Measurements from ENCODE around the gene CSTF2T.

Gene CSTF2T, protein sequence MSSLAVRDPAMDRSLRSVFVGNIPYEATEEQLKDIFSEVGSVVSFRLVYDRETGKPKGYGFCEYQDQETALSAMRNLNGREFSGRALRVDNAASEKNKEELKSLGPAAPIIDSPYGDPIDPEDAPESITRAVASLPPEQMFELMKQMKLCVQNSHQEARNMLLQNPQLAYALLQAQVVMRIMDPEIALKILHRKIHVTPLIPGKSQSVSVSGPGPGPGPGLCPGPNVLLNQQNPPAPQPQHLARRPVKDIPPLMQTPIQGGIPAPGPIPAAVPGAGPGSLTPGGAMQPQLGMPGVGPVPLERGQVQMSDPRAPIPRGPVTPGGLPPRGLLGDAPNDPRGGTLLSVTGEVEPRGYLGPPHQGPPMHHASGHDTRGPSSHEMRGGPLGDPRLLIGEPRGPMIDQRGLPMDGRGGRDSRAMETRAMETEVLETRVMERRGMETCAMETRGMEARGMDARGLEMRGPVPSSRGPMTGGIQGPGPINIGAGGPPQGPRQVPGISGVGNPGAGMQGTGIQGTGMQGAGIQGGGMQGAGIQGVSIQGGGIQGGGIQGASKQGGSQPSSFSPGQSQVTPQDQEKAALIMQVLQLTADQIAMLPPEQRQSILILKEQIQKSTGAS

GRCh38 chr10:51699475-51700227 is at the start of gene CSTF2T:
CSTF2T (minus strand) TSS chr10:51699595; CDS start chr10:51699549, 46 bp downstream.
- DNase-seq (ENCODE audit: low read depth in 2 of 2, low spot score in 1 of 2) = peak; percentile 87 to 90

DNA sequence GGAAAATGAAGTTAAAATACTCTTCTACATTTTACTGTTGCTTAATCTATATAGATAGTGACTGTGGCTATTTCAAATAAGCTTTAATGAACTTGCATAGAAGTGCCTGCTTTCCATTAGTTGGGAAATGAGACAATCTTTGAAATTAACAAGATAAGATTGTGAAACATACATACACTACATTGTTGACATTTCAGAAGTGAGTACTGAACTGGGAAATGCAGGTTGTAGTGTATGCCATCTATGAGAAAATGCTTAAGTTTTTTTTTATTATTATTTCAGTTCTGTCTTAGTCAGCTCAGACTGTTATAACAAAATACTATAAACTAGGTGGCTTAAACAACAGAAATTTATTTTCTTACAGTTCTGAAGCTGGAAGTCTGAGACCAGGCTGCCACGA is 49.6 kb upstream of the CSTF2T start:
- DNase-seq (ENCODE audit: low read depth in 2 of 2, low spot score in 1 of 2) = no peak

GRCh38 chr10:51747216-51747615 is 47.8 kb upstream of the CSTF2T start:
- no peak for DNase-seq (ENCODE audit: low read depth in 2 of 2, low spot score in 1 of 2)

DNA sequence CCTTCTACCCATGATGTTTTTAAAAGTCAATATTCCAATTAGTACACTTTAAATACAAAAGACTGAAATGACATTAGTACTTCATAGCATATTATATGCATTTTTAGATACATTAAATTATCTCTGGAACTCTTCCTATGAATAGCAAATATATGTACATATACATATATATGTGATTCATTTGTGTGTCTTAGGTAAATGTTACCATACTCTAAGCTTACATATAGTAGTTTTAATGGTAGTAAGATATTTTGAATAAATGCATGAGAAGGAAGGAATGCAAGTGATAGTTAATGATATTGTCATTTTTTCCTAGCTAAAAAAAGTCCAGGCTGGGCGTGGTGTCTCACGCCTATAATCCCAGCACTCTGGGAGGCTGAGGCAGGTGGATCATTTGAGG is 46.0 kb upstream of the CSTF2T start:
- no peak for DNase-seq (ENCODE audit: low read depth in 2 of 2, low spot score in 1 of 2)

GRCh38 chr10:51744235-51745000 is 45.0 kb upstream of the CSTF2T start:
- no peak for DNase-seq (ENCODE audit: low read depth in 2 of 2, low spot score in 1 of 2)

GRCh38 chr10:51743146-51743545 is 43.8 kb upstream of the CSTF2T start:
- DNase-seq (ENCODE audit: low read depth in 2 of 2, low spot score in 1 of 2) = no peak

DNA sequence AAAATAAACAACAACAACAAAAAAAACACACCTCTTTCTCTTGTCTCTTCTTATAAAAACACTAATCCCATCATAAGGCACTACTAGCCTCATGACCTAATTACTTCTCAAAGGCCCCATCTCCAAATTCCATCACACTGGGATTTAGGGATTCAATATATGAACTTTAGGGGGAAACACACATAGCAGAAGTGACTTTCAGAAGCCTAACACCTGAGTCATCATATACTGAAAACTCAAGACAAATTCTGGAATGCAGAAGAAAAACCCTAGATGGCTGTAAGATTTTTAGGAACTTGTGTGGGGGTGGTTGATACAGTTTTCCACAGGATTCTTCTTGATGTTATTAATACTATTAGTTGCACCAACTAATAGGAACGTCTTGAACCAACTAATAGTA is 33.7 kb upstream of the CSTF2T start:
- DNase-seq (ENCODE audit: low read depth in 2 of 2, low spot score in 1 of 2) = no peak

DNA sequence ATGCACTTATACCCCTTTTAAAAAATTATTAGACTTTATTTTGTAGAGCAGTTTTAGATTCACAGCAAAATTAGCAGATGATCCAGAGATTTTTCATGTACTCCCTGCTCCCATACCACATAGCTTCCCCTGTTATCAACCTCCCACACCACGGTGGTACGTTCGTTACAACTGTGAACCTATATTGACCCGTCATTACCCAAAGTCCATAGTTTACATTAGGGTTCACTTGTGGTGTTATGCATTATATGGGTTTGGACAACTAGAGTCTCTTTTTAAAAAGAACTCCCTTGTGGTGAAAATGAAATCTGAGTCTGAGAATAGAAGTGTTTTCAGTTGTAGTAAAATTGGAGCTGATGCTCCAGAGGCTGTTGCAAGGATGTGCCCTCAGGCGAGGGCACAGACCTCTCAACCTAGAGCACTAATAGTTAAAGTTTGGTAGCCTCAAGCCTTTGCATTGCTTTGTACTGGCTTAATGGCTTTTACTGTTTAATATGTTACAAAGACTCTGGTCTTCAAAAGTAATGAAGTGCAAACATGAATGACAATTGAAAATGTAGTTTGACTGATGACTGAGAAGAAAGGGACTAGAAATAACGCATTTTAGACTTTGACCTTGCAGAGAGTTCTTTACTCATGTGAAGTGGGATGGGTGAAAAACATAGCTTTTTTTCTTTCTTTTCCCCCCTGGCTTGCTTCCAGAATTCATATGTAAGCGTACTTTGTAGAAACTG is 30.6 kb upstream of the CSTF2T start:
- no peak for DNase-seq (ENCODE audit: low read depth in 2 of 2, low spot score in 1 of 2)

DNA sequence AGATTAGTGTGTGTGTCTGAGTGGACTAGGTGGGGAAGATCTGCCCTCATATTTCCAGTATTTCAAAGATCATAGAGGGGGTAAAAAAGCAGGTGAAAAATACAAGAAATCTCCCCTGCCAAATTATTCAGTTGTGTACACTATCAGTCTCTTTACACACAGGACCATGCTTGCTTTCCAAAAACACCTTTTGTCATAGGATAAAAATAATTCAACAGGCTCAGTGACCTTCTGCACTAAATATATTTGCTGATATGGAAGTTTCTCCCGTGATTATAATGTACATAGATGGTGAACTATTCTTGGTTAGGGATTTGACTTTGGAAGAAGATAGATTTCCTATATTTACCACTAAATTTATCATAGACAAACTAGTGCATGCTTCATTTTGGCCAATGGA is 24.6 kb upstream of the CSTF2T start:
- no peak for DNase-seq (ENCODE audit: low read depth in 2 of 2, low spot score in 1 of 2)

GRCh38 chr10:51718804-51719291 is 19.5 kb upstream of the CSTF2T start:
- no peak for DNase-seq (ENCODE audit: low read depth in 2 of 2, low spot score in 1 of 2)

DNA sequence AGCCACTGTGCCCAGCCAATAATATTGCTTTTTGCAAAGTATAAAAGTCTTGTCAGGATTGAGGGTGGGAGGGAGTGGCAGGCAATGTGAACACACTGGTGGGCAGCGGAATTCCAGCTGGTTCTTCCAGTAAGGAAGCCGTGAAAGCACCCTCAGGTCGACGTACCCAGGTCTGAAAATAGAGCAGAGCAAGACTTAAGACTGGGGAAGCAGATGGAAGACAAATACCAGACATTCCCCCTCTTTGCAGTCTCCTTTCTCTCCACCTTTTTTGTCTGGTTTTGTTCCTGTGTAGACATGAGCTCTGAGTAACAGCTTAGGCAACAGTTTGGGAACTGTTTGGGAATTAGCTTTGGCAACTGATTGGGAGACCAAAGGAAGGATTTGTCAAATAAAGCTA is 17.6 kb upstream of the CSTF2T start:
- no peak for DNase-seq (ENCODE audit: low read depth in 2 of 2, low spot score in 1 of 2)

DNA sequence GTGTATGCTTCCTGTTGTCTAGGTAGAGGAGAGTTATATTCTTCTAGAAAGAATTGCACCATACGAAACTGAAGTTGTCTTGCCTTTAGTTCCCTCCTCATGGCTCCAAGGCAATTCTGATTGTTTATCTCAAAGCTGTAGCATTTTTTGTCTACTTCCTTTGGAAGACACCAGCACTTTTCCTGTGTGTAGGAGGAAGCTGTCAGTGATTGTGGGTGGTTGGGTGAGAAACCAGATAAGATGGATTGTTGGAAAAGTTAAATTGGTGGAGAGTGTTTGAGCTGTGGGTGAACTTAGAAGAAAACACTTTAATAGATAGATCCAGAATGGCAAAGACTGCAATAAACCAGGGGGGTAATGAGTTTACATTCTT is 12.1 kb upstream of the CSTF2T start:
- no peak for DNase-seq (ENCODE audit: low read depth in 2 of 2, low spot score in 1 of 2)

- no peak for DNase-seq (ENCODE audit: low read depth in 2 of 2, low spot score in 1 of 2)
These were observed 10.1 kb upstream of the CSTF2T start for GRCh38 chr10:51709324-51709972.

- DNase-seq (ENCODE audit: low read depth in 2 of 2, low spot score in 1 of 2) = no peak
These were observed 9.2 kb upstream of the CSTF2T start for GRCh38 chr10:51708609-51709008.

GRCh38 chr10:51707821-51708424 is 8.5 kb upstream of the CSTF2T start:
- no peak for DNase-seq (ENCODE audit: low read depth in 2 of 2, low spot score in 1 of 2)

GRCh38 chr10:51707392-51707791 is 8.0 kb upstream of the CSTF2T start:
- no peak for DNase-seq (ENCODE audit: low read depth in 2 of 2, low spot score in 1 of 2)

DNA sequence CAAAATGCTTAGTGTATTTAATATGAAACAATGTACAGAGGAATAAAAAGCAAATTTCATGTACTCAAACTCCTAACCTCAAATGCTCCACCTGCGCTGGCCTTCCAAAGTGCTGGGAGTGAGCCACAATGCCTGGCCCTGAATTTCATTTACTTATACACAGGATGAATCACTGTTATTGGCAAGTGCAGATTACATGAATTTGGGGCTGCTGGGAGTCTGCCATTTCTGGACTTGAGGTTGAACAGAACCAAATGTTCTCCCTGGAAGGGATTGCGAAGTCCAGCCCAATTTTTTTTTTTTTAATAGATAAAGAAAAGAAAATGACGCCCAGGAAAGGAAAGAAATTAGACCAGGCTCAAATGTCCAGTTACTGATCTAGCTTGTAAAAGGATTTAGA is 6.8 kb upstream of the CSTF2T start:
- DNase-seq (ENCODE audit: low read depth in 2 of 2, low spot score in 1 of 2) = no peak

GRCh38 chr10:51705774-51706173 is 6.4 kb upstream of the CSTF2T start:
- no peak for DNase-seq (ENCODE audit: low read depth in 2 of 2, low spot score in 1 of 2)

DNA sequence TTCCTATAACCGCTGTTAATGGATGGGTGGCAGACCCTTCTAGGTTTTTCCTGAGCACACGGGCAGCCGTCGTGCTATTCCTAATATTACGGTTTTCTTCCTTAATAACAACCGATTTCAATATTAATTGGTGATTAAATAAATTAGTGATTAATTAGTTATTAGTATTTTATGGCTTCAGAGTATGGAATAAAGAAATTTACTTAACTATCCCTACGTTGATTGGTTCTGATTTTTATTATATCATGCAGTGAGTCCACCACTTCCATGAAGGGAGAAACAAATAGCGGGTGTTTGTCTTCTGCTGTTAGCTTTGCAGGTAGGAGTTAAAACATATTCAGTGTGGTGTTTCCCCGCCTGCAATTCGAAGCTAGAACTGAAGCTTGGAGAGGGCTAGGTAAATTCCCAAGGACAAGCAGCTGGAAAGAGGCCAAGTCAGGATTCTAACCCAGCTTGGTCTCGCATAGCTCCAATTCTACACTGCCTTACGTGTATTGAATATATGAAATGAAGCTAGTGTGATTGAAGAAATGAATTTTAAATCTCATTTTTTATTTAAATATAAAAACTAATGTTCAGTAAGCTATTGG is 928 bp upstream of the CSTF2T start:
- no peak for DNase-seq (ENCODE audit: low read depth in 2 of 2, low spot score in 1 of 2)

All from stimulated activated CD8-positive, alpha-beta memory T cell treated with anti-CD3 and anti-CD28 coated beads, Interleukin-4, amount 100 ng/mL, for 4 hours (primary cell).